ENCODE measurements around the gene CLEC4D.
"Not testable (repeated sequence)": the region's sequence is repeated elsewhere in the genome, so short reads cannot be mapped to it uniquely, and the experiment has no call there.

CLEC4D gene

DNA sequence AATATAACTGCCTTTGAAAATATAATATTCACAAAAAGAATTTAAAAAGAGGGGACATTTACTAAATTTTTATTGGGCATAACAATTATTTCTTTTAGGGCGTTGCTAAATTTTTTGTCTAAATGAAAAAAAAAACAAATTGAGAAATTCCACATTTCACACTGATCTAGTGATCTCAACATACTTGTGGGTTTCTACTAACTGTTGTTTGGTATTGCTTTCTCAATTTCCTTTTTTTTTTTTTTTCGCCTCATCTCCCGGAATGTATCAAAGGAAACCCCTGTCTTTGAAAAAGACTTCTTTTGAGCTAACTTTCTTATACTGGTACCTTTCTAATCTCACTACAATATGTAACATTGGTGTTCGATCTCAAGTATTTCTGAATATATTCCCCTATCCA is at the start of gene CLEC4D:
Gene CLEC4D (plus strand): TSS at position 248 of the 400 bp plus-strand sequence. CDS start 230 bp downstream, outside the sequence.
- no peak for DNase-seq (ENCODE audit: low read depth)

- no peak for DNase-seq (ENCODE audit: low read depth)
These were observed 47.9 kb upstream of the CLEC4D start for GRCh38 chr12:8465301-8465996.

DNA sequence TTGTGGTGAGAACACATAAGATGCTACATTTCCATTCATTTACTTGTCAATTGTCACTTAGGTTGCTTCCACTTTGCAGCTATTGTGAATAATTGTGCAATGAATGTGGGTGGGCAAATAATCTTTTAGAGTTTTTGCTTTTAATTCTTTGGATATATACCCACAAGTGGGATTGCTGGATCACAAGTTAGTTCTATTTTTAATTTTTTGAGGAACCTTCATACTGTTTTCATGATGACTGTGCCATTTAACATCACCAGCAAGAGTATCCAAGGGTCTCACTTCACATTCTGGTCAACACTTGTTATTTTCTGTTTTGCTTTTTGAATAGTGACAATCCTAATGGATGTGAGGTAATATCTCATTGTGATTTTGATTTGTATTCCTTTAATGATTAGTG is 47.1 kb upstream of the CLEC4D start:
- no peak for DNase-seq (ENCODE audit: low read depth)

DNA sequence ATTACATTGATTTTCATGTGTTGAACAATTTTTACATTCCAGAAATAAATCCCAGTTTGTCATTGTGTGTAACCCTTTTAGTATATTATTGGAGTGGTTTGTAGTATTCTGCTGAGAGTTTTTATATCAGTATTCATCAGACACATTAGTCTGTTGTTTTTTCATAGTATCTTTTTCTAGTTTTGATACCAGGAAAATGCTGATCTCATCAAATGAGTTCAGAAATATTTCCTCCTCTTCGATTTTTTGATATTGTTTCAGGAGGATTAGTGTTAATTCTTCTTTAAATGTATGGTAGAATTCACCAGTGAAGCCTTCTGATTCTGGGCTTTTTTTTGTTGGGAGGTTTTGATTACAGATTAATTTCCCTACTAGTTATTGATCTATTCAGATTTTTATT is 42.2 kb upstream of the CLEC4D start:
- no peak for DNase-seq (ENCODE audit: low read depth)

GRCh38 chr12:8475508-8476203 is 37.6 kb upstream of the CLEC4D start:
- DNase-seq (ENCODE audit: low read depth), result no peak

- no peak for DNase-seq (ENCODE audit: low read depth)
These were observed 30.7 kb upstream of the CLEC4D start for GRCh38 chr12:8482571-8483061.

- no peak for DNase-seq (ENCODE audit: low read depth)
These were observed 30.2 kb upstream of the CLEC4D start for GRCh38 chr12:8483079-8483478.

DNA sequence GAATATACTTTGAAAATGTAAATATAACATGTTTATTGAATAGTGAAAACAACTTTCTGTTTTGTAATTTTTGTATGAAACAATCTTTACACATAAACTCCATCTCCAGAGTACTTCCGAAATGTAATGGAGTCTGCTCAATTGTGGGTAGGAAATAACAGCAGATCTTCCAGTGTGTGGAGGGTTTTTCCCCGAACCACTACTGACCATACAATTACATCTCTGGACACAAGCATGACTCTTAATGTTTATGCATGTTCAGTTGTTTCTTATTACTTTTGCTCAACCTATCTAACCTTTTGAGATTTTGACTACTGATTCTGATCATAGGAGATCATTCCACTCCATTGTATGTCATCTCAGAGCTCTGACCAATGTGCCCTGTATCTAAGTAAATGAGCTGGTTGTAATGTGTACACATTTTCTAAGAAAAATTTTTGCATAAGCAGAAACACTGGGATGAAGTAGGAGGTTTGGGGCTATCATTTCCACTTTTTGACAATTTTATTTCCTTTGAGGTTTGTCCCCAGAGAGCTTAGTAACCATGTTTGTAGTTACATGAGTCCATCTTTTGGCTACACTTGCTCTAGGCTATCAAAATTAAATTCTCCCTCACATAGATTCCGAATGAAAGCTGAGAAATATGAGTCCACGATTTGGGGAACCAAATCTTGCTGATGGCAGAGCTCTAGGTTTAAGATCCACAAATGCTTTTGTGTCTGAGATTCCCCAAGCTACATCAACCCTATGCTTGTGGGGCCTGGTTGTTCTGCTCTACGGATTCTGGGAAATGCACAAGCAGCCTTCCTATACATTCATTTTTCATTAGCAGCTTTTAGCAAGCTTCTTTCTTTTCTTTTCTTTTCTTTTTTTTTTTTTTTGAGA is 21.4 kb upstream of the CLEC4D start:
- DNase-seq (ENCODE audit: low read depth), result no peak

- no peak for DNase-seq (ENCODE audit: low read depth)
These were observed 20.2 kb upstream of the CLEC4D start for GRCh38 chr12:8493084-8493483.

GRCh38 chr12:8495671-8496070 is 17.6 kb upstream of the CLEC4D start:
- DNase-seq (ENCODE audit: low read depth), result not testable (repeated sequence)

- DNase-seq (ENCODE audit: low read depth), result not testable (repeated sequence)
These were observed 17.2 kb upstream of the CLEC4D start for GRCh38 chr12:8496074-8496473.

- DNase-seq (ENCODE audit: low read depth), result no peak
These were observed 13.7 kb upstream of the CLEC4D start for GRCh38 chr12:8499616-8500015.

GRCh38 chr12:8501720-8502119 is 11.6 kb upstream of the CLEC4D start:
- no peak for DNase-seq (ENCODE audit: low read depth)

DNA sequence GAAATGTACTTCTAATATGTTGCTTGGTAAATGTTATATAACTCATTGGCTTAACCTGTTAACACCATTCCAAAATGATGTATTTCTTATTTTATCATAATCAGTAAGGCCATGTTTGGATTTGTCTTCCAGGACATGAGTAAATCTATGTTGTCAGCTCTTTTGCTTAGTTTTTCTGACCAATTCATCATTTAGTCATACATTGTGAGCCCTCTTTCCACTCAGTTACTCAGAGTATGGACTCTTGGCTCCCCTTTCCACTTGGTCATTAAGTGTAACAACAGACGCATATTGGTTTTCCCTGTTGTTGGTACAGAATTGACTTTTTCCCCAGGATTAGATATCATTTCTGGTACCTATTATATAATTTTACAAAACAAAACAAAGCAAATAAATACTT is 9.0 kb upstream of the CLEC4D start:
- no peak for DNase-seq (ENCODE audit: low read depth)

DNA sequence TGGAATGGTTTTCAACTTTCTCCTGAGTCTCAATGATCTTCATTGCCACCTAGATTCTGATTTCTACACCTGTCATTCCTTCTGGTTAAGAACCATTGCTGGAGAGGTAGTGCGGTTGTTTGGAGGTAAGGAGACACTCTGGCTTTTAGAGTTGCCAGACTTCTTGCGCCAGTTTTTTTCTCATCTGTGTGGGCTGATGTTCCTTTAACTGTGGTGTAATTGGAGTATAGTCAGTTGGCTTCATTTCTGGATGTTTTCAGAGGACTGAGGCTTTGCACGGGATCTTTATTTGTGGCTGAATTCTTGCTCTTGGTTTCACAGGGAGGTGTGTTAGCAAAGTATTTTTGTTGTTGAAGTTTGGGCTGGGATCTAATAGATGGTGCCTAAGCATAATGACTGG is 5.7 kb upstream of the CLEC4D start:
- no peak for DNase-seq (ENCODE audit: low read depth)

- no peak for DNase-seq (ENCODE audit: low read depth)
These were observed 5.1 kb upstream of the CLEC4D start for GRCh38 chr12:8508223-8508622.

DNA sequence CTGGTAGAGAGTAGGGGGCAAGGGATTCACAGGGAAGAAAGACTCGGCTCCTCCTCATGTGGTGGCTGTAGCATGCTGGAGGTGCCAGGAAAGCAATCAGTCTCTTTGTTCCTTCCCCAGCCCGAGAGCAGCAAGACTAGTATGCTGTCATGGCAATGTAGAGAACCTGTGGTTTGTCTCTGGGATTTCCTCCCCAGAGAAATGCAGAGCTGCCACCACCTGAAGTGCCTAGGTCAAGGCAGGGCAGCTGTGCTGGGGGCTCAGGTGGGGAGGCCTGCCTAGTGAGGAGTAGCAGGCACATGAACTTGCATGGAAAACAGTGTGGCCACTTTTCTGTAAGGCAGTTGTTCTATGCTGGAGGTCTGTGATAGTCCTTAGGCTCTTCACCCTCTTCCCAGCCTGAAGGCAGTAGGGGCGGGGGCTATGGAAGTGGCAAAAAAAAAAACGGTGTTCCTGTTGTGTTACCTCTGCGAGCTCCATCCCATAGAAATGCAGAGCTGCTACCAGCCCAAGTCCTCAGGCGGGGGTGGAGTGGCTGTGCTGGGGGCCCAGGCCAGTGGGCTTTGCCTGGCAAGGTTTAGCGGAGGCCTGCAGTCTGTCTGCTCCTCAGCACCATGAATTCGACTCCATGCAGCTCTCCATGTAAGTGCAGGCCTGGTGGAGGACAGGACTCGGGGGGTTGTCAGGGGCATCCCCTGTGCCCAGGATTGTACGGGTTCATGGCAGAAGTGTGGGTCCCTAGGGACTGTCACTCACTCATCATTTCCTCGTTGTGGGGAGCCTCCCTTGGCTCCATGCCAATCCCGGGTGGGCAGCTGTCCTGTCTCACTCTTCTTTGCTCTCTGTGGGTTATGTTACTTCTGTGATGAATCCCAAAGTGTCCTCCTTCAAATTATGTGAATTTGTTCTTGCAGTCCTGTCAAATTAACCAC is 4.1 kb upstream of the CLEC4D start:
- no peak for DNase-seq (ENCODE audit: low read depth)

DNA sequence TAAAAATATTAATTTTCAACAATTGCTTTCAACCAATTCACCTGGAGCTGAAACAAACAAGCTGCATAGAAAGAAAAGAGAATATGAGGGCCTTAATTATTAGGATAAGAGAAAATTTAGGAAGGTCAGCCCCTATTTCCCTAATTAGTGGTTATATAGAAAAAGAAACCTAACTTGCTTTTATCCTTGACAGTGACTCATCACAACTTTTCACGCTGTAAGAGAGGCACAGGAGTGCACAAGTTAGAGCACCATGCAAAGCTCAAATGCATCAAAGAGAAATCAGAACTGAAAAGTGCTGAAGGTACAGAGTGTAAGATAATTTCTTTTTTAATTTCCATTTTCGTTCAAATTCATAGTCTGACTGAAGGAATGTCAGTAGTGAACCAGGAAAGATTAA is 4.7 kb downstream of the CLEC4D start:
- no peak for DNase-seq (ENCODE audit: low read depth)

DNA sequence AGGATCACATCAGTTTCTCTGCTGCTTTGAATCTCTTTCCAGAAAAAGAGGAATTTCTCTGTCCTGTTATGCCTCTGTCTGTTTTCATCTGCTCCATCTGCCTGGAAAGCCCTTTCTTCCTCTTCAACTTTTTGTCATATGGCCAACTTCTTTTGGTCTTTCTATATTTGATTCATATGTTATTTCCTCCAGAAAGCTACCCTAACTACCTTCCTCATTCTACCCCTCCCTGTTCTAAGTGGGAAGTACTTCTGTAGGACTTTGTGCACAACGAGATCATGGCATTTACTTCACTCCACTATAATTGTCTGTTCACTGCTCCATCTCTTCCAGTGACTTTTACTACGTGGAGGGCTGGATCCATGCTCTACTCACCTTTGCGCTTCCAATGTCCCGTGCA is 5.9 kb downstream of the CLEC4D start:
- no peak for DNase-seq (ENCODE audit: low read depth)

DNA sequence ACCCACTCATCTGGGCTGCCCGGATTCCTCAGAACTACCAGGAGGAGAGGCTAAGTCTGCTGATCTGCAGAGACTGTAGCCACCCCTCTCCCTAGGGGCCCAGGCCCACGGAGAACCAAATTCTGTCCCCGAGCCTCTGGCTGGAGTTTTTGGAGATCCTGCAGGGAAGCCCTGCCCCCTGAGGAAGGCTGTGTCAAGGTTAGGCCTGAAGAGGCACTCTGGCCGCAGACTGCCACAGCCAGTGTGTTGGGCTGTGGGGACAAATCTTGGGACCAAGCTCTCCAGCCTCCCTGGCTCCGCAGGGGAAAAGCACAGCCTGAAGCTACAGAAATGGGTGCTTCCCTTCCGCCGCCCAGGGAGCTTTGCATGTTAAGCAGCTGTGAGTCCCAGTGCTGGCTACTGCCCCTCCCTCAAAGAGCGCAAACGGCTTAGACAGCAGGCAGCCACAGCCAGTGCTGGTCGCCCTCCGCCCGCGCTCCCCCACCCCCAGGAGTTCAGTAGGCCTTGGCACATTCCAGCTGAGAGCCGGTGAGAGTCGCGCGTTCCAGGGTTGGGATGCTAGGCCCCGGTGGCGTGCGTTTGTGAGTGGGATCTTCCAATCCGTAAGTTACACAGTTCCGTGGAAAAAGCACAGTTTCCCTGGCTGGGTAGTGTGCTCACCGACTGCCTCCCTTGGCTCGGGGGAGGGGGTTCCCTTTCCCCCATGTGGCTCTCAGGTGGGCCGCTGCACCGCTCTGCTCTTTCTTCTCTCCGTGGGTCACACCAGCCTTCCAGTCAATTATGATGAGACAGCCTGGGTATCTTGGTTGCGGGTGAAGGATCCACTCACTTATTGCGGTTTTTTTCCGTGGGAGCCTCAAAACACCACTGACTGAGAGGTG is 14.2 kb downstream of the CLEC4D start:
- DNase-seq (ENCODE audit: low read depth), result no peak

Data from EH (cell line).